ENCODE measurements around the gene WDR4.
"Not testable (repeated sequence)": the region's sequence is repeated elsewhere in the genome, so short reads cannot be mapped to it uniquely, and the experiment has no call there.

The WDR4 gene

GRCh38 chr21:42851812-42852665, 27.3 kb downstream of the WDR4 start:
- DNase-seq: no peak

- DNase-seq: peak; percentile 76
Measured at GRCh38 chr21:42850866-42851391, 28.4 kb downstream of the WDR4 start.

- no peak for DNase-seq
Measured at GRCh38 chr21:42850463-42850862, 28.9 kb downstream of the WDR4 start.

DNA sequence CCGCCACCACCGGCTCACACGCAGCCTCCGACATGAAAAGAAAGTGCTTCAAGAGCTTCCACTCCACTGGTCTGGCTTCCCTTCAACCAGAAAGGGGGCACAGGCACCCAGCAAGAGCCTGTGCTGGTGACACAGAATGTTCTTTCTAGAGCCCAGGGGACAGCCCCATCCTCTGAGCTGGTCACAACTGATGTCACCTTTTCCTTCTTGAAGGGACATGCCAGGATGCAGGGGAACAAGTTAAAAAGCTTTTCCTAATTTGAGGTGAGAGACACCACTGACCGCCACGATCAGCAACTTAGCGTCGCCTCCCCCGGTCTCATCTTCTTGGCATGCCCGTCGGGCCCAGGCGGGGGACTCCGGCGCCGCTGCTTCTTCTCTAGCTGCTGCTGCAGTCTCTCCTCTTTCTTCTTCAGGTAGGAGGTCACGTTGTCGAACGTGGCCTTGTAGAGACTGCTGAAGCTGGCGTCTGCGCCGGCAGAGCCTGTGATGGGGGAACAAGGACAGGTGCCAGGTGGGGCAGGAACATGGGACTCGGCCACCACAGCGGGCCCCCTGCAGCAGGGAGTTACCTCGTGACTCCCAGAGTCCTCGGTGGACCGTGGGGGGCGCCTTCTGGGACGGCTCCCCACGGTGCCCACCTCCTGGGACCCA, 29.5 kb downstream of the WDR4 start:
- DNase-seq: no peak

- DNase-seq: no peak
Measured at GRCh38 chr21:42848932-42849758, 30.2 kb downstream of the WDR4 start.

DNA sequence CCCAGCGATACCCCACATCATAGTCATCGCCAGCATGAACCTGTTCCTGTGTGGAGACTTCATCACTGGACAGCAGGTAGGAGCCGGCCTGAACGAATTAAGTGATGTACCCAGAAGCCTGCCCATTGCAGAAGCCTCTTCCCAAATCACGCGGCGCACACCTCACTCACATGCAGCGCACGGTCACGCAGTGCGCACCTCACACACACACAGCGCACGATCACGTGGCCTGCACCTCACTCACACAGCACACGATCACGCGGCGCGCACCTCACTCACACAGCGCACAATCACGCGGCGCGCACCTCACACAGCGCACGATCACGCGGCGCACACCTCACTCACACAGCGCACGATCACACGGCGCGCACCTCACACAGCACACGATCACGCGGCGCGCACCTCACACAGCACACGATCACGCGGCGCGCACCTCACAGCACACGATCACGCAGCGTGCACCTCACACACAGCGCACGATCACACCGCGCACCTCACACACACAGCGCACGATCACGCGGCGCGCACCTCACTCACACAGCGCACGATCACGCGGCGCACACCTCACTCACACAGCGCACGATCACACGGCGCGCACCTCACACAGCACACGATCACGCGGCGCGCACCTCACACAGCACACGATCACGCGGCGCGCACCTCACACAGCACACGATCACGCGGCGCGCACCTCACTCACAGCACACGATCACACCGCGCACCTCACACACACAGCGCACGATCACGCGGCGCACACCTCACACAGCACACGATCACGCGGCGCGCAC, 31.0 kb downstream of the WDR4 start:
- DNase-seq: not testable (repeated sequence)

GRCh38 chr21:42847726-42848125, 31.6 kb downstream of the WDR4 start:
- DNase-seq: no peak

GRCh38 chr21:42847051-42847707, 32.2 kb downstream of the WDR4 start:
- DNase-seq: peak; percentile 36

GRCh38 chr21:42846221-42846620, 33.1 kb downstream of the WDR4 start:
- peak; percentile 28 for DNase-seq

DNA sequence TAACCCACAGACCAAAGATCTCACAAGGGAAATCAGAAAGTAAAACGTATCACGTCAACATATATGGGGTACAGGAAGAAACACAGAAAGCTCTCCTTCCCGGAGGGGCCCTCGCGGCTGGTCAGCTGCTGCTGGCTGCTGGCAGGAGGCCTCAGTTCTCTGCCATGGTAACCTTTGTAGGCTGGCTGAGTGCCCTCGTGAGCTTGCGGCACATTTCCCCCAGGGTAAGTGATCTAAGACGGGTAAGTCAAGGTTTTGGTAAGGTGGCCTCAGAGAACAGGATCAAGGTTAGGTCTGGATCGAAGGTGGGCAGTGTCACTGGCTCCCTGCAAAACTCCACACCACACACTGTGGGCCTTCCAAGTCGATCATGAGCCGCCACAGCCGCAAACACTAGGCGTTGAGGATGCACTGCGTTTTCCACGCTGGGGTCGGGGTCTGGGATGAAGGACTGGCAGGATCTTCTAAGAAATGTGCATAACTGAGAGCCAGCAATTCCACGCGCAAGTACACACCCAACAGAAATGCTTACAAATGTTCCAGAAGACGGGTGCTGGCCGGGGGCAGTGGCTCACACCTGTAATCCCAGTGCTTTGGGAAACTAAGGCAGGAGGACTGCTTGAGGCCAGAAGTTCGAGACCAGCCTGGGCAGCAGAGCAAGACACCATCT, 33.9 kb downstream of the WDR4 start:
- DNase-seq: peak; percentile 46

DNA sequence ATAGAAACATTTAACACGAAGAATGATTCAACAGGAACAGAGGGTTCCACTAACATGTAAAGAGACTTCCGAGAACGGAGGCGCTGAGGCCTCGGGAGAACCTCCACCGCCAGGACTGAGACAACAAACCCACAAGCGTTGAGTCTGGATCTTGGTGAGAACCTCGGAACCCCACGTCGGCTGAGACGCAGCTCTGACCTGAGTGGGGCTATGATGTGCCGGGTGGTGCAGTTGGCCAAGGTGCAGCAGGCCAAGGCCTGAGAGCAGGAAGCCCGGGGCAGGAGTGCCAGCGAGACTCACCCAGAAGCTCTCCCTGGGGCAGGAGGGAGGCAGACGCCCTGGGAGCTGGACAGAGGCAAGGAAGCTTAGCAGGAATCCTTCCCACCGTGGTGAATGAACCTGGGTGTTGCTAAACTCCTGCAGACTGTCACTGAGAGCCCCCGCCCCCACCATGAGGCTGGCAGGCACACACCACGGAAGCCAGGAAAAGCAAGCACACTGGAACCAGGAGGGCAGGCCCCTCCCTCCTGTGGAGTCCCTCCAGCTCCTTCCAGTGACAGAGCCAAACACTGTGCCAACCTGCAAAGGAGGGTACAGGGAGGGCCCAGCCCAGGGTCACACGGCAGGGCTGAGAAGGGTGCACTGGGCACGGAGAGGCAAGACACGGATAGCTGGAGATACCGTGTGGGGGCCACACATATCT, 34.8 kb downstream of the WDR4 start:
- DNase-seq: peak; percentile 44

GRCh38 chr21:42843056-42843455, 36.3 kb downstream of the WDR4 start:
- DNase-seq: no peak

GRCh38 chr21:42841916-42842655, 37.3 kb downstream of the WDR4 start:
- DNase-seq: not testable (repeated sequence)

DNA sequence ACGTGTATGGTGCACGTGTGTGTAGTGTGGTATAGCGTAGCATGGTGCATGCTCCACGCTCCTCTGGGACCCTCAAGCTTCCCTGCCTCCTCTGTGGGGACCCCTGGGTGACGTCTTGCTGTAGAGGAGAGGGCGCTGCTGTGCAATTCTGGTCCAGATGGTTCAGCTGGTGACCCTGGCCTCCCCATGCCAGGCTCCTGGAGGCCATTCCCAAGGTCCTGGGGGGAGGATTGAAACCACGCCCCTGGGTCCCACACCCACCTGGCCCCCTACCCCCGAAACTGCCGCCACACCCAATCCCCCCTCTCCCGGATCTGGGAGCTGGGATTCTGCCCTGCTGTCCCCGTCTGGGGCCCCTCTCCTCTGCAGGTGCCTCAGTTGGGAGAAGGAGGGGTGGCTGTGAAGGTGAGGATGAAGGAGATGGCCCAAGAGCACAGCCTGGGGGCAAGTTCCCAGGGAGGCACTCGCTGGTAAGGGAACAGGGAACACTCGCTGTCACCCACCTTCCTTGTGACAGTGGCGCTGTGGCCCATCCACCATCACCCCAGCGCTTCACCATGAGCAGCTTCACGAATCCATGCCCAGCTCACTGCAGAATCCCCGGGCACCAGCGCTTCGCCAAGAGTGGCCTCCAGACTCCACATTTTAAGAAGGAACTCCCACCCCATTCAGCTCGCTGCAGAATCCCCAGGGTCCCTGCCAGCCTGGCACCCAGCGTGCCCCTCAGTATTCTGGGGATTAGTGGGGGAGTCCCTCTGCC, 38.0 kb downstream of the WDR4 start:
- peak; percentile 10 for DNase-seq

DNA sequence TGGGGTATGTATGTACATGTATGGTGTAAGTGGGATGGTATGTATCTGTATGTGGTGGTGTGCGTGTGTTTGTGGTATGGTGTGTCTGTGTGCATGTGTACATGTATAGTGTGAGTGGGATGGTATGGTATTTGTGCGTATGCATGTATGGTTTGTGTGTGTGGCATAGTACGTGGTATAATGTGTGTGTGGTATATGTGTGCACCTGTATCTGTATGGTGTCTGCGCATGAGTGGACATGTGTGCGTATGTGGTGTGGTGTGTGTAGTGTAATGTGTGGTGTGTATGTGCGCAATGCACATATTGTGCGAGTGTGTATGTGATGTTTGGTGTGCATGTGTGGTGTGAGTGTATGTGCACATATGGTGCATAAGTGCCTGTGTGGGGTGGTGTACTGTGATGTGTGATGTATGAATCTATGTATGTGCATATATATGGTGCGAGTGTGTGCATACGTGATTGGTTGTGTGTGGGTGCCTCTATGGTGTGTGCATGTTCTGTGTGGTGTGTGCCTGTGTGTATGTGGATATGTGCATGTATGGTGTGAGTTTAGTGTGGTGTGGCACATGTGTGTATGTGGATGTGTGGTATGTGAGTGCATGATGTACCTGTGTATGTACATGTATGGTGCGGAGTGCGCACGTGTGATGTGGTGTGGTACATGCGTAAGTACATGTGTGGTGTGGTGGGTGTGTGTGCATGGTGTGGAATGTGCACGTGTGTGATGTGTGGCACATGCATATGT, 38.8 kb downstream of the WDR4 start:
- peak; percentile 43 for DNase-seq

DNA sequence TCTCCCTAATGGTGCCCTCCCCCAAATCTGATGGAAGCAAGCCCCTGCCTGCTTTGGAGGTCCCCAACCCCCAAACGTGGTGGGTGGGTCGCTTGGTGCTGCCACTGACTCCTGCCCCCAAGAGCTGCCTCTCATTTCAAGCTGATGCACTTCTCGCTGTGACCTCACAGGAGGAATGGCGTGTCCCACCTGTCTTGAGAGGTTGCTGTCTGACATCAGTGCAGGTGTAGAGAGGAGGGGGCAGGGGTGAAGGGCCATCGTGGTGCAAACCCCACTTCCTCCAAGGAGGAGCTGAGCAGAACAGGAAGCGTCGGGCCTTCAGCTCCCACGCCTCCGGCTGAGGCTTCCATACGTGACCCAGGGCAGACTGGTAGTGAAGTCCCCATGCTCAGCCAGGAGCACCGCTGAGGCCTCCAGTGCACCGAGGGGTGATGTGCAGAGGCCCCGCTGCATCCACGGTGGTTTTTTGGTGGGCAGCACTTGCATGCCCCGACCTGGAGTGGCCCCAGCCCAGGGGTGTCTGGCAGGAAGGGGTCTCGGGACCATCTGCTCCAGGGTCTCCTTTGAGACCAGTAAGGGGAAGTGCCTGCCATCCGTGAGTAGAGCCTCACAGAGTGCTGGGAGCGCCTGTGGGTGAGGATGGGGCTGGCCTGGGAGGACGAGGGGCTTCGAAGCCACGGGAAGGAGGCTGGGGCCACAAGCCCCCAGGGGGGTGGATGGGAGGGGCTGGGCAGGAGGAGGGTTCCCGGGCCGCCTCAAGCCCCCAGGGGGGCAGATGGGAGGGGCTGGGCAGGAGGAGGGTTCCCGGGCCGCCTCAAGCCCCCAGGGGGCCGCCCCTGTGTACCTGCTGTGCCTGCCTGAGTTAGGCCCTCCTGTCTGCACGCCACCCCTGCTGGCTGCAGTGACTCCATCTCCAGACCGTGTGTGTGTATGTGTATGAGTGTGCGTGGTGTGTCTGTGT, 39.8 kb downstream of the WDR4 start:
- peak; percentile 48 for DNase-seq

DNA sequence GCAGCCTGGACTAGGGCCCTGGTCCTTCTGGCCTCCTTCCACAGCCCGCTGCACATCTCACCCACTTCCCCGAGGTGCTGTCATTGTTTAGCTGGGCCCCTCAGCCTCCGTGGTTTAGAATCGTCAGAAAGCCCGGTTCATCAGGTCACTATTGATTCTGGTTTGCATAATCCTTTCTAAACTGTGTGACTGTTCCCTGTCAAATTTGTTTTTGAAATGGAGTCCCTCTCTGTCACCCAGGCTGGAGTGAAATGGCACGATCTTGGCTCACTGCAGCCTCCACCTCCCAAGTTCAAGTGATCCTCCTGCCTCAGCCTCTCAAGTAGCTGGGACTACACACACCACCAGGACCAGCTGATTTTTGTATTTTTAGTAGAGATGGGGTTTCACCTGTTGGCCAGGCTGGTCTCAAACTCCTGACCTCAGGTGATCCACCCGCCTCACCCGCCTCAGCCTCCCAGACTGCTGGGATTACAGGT, 41.1 kb downstream of the WDR4 start:
- not testable (repeated sequence) for DNase-seq

All from activated CD8-positive, alpha-beta memory T cell treated with anti-CD3 and anti-CD28 coated beads, Interleukin-2, amount 50 U/mL, for 48 hours (primary cell).